ENCODE results near the gene CR1. TPM values are rescaled to one million over a fixed set of nuclear protein-coding genes. Genes with fewer than 3 reads are reported as not detected.

Gene CR1
- total RNA-seq, 2 donors from 2014 or later: 0.76 to 2.7 TPM

Other genes with a start within 250 kb of the CR1 start
- gene CD55, start 174.5 kb upstream of the CR1 start, total RNA-seq: 10 to 100 TPM; 44.0 to 75.4 TPM
- gene CR2, start 41.8 kb upstream of the CR1 start, total RNA-seq: under 1 TPM; 0.15 to 0.53 TPM
- gene CR1L, start 149.0 kb downstream of the CR1 start, total RNA-seq: under 1 TPM in 1 of 2 donors, not detected in 1; 0.34 TPM